GM20431 (cell line): ENCODE measurements around the gene DYNLRB2.

Experiments
- in situ Hi-C: fragments of 300-500 bp; cut with MseI, MboI; formaldehyde crosslinking; loops from one replicate; pipeline ENCODE4 v1.15.0; 2020; ENCODE audit warnings: low sequenced_read_pairs; ENCODE audit not compliant: unreplicated experiment

Gene DYNLRB2

GRCh38 chr16:80546249-80546648 is 5.5 kb downstream of the DYNLRB2 start:
- in situ Hi-C loops: no loop called here

- in situ Hi-C loops: no loop called here
Observed at GRCh38 chr16:80547145-80547544, 6.4 kb downstream of the DYNLRB2 start.

GRCh38 chr16:80552277-80552676 is 11.5 kb downstream of the DYNLRB2 start:
- in situ Hi-C loops: no loop called here

DNA sequence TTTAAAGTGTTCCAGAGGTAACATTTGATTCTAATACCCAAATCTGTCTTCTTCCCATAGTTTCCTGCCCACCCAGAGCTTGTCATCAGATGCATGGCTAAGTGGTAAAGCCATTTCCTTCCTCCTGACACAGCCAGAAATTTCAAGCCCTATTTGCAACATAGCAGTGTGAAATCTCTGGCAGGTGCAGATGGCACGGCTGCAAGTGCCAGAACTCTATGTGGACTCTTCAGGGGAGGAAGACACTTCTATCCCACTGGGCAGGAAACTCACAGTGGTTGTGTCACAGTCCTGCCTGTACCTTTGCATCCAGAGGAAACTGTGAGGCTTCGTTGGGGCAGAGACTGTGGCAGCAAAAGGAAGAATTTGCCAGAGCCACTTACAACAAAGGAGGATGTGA is 13.2 kb downstream of the DYNLRB2 start:
- in situ Hi-C loops: no loop called here

DNA sequence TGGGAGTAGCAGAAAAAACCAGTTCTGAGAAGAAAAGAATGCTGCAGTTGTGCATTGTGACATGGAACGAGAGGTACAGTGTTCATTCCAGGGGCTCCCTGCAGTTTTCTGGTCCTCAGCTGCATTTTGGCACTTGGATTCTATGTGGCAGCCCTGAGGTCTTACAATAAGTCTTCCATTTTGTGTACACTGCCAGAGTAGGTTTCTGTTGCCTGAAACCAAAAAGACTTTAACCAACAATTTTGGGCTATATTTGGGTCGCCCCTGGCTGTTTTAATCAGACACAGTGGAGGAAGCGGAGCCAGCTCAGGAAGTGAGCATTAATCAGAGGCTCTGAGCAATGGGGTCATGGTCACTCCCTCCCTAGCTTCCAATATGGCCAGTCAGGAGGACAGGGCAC is 15.7 kb downstream of the DYNLRB2 start:
- in situ Hi-C loops: no loop called here

DNA sequence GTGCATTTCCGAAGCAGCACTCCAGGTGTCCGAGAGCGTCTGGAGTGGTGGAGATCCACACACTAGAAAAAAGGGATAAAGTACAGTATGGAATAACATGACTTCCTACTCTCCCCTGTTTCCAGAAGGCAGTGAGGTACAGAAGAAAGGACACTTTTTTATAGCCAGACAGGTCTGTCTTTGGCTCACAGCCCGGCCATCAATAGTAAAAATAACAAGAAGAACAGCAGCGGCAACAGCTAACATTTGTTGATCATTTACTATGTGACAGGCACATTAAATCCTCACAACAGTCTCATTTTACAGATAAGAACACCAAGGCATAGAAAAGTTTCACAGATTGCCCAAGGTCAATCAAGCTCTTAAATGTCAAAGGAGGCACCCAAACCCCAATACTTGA is 16.2 kb downstream of the DYNLRB2 start:
- in situ Hi-C loops: no loop called here

DNA sequence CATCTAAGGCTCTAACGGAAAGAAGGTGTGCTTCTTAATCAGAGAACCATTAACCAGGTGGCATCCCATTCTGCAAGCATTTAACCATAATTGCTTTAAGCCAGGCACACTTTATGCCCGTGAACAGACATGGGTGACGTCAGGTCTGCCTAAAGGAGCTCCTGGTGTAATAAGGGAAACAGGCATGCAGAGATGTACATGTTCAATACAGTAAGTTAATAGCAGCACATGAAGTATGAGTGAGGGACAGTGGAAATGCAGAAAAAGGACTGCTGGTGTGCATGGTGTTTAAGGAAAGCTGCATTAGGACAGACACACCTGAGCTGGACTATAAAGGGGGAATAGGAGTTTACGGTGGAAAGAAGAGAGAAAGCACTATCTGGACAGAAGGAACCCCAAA is 18.6 kb downstream of the DYNLRB2 start:
- in situ Hi-C loops: no loop called here

DNA sequence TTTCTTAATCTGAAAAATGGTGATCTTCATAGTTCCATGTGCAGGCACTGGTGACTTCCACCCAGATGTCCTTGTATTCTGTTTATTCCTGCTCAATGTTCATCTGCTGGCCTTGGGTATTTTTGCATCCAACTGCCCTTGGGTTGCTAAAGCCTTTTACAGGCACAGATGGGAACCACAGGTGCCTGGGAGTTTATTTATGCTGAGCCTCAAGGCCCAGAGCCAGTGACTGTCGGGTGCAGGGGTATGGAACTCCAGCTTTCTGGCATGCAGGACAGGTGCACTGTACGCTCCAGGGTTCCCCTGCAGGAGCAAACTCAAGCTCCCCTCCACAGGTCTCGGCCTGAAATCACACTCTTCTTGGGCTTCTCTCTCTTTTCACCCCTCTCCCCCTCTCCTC is 22.3 kb downstream of the DYNLRB2 start:
- in situ Hi-C loops: no loop called here

GRCh38 chr16:80564394-80564793 is 23.6 kb downstream of the DYNLRB2 start:
- in situ Hi-C loops: no loop called here

GRCh38 chr16:80569440-80570105 is 28.8 kb downstream of the DYNLRB2 start:
- in situ Hi-C loops: no loop called here

DNA sequence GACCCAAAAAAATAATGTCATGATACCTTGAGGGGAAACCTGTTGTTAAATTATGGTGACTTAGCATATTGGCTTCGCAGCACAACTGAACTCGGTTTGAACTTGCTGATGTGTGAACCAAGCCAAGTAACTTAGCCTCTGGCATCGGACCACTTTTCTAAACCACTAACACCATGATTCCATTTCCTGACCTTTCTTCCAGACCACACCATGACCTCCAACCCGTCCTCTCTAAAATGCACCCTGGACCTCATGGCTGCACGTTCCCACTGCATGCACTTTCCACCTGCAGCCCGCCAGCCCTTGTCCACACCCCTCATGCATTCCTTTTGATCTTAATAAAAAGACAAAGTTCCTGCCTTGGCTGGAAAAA is 29.3 kb downstream of the DYNLRB2 start:
- in situ Hi-C loops: no loop called here

DNA sequence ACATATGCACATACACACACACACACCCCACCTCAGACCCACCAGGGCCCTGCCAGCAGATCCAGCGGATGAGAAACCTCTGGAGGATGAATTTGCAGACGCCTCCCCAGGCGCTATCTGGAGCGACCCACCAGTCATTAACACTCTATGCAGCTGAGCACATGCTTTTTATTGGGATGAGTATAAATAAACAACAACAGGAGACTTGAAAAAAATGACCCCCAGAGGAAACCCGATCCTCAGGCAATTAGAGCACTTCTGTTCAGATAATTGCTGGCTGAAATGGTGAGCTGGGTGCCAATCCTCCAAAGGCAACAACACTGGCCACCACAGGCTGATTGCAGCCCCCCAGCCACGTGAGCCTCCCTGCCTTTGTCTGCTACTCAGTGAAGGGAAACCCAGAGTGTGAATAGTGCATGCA is 32.9 kb downstream of the DYNLRB2 start:
- in situ Hi-C loops: no loop called here

DNA sequence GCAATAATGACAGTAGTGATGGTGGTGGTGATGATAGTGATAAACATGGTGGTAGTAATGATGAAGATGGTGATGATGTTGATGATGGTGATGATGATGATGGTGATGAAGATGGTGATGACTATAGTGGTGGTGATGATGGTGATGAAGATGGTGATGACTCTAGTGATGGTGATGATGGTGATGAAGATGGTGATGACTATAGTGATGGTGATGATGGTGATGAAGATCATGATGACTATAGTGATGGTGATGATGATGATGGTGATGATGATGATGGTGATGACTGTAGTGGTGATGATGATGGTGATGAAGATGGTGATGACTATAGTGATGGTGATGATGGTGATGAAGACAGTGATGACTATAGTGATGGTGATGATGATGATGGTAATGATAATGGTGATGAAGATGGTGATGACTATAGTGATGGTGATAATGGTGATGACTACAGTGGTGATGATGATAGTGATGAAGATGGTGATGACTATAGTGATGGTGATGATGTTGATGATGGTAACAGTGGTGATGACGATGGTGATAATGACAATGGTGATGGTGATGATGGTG is 35.6 kb downstream of the DYNLRB2 start:
- in situ Hi-C loops: no loop called here

- in situ Hi-C loops: no loop called here
Observed at GRCh38 chr16:80577485-80578280, 36.9 kb downstream of the DYNLRB2 start.

DNA sequence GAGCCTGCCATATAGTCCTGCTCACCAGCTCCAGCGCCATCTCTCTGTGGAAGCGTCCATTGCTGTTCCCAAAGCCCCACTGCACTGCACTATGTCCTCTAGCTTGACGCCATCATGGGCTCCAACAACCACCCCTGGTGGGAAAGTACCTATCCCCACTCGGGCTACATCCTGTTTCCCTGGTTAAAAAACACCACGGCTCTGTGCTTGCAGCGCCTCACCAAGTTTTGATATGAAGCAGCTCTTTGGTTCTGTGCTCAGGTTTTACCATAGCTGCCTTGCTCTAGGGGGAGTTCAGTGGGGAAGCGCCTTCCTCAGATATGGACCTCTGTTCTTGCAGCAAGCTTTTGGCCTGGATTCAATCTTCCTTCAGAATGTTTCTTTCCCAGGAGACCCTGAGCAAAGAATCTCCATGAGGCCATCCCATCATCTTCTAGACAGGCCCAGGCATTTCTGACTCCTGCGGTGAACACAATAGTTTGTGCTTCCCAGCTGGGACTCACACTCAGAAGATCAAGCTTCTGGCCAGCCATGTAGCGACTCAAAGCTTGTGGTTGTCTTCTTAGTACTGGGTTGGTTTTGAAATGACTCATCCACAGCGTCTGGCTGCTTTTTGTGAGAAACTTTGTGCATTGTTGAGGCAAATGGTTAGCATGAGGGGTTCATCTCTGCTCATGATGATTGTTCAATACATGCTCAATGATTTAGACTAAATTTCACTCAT is 39.5 kb downstream of the DYNLRB2 start:
- in situ Hi-C loops: no loop called here

- in situ Hi-C loops: no loop called here
Observed at GRCh38 chr16:80583466-80583865, 42.7 kb downstream of the DYNLRB2 start.

DNA sequence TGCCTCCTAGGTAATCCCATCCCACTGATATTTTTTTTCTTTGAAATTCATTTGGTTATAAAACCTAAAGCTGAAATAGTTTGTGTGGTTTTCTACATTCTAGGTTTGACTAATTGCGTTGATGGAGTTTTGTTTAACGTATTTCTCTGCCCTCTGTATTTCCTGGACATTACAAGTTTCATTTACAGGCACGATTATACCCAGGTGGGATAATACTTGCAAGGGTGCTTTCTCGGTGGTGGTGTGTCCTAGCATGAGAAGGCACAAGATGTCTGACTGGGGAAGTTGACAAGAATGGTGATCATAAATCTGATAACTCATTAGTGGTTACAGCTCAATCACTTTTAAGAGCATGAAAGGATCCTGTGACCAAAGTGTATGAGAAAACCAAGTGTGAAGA is 45.0 kb downstream of the DYNLRB2 start:
- in situ Hi-C loops: no loop called here

DNA sequence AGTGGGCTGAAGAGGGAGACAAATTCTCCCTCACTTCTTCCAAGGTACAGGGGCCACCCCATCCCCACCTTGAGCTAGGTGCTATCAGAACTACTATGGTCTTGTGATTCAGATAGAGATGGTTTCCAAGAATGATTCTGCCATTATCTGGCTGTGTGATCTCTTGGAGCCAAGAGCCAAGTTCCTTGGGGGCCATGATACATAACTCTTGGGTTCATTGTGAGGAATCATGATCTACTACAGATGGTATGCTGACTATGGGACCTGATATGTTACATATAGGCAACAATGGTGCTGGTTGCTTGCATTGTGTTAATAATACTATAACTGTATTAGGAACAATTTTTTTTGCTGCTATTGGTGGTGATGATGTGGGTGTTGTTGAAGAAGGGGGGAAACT is 45.7 kb downstream of the DYNLRB2 start:
- in situ Hi-C loops: no loop called here

GRCh38 chr16:80587071-80587470 is 46.3 kb downstream of the DYNLRB2 start:
- in situ Hi-C loops: no loop called here

DNA sequence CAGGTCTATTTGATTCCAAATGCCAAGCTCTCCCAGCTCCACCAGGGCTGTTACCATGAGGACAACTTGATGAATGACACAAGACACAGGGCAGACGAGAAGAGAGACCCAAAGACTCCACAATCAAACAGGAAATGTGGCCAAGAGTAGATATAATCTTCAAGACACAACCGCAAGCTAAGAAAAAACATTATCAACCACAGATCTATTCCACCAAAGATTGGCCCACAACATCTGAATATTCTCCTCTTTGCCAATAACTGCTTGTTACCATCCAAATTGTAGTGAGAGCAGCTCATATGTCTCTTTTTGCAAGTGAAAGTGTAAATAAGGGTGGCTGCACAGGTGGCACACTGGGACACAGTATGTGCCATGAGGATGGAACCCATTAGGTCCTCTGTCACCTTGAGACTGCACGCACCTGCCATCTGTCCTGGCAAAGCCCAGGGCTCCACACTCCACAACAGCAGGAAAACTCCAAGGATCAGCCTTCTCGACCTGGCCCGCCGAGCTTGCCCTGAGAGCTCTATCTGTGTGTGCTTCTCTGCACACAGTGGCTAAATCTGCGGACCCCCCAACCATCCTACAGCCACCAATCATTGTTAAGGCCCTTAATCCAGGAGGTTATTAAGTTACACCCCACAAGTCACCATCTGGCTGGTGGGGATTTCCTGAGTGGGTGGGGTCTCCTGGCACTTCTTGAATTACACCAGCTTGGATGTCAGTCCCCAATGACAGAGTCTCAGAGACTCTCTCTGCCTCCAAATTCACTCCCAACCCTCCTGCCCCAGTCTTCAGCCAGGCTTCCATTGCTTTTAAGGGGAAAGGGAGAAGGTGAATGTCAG is 50.5 kb downstream of the DYNLRB2 start:
- in situ Hi-C loops: no loop called here
